ENCODE results near the gene PLXNB3.
"Not testable (repeated sequence)": the region's sequence is repeated elsewhere in the genome, so short reads cannot be mapped to it uniquely, and the experiment has no call there.

Gene PLXNB3

DNA sequence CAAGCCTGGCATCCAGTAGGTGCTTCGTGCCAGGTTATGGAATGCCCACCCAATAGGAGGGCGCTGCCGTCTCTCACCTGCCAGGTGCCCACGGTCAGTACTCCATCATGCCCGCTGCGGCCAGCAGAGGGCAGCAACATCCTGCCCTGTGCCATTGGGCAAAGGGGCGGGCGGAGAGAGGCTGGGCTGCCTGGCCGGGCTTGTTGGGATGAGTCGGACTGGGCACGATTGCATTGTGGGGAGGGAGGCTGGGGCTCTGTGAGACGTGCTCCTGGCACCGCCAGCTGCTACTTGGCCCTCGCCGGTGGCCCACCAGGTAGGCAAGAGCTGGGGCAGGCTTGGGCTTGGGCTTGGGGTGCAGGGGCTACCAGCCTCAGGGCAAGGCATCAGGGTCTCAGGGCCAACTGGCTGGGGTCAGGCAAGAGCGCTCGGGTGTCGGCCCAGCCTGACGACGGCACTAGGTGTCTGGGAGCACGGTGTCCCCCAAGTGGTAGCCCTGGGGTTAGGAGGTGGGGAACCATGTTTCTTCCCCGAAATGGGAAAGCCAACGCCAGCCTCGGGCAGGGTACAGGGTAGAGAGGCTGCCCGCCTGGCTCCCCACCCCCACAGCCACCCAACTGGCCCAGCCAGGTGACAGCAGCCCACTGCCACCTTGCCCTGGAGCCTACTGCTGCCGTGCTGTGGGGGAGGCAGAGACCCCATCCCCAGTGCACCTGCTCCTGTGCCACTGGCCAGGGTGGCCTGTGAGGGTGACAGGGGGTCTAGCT lies at the start of gene PLXNB3:
Gene PLXNB3 (plus strand): TSS at position 261 of the 767 bp plus-strand sequence. CDS start 1,287 bp downstream, outside the sequence.
- peak; percentile 69 to 86 for DNase-seq

DNA sequence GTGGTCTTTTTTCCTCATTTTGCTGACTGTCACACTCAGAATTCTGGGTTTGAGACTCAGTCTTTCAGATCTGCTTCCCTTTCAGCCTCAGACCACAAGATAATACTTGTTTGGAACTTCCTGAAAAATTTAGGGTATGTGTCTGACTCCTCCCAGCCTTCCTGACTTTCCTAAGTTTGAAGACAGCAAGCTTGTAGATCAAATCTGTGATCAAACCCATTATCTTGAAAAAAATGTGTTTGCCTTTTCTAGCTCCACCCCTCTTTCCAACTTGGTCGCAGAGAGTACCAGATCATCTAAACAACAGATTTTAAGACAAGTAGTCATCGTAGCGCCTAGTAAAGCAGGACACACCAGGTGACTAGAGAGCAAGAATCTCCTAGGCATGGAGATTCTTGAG lies 49.8 kb upstream of the PLXNB3 start:
- DNase-seq, result no peak

DNA sequence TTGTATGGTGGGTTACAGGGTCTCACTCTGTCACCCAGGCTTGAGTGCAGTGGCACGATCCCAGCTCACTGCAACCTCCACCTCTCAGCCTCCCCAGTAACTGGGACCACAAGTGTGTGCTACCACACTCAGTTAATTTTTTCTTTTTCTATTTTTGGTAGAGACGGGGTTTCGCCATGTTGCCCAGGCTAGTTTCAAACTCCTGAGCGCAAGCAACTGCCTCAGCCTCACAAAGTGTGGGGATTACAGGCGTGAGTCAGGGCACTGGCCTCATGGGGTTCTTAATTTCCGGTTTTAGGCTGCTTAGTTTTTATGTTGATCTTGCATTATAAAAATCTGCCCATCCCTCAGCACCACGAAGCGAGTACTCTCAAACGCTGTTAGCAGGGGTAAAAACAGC lies 46.6 kb upstream of the PLXNB3 start:
- DNase-seq, result no peak

DNA sequence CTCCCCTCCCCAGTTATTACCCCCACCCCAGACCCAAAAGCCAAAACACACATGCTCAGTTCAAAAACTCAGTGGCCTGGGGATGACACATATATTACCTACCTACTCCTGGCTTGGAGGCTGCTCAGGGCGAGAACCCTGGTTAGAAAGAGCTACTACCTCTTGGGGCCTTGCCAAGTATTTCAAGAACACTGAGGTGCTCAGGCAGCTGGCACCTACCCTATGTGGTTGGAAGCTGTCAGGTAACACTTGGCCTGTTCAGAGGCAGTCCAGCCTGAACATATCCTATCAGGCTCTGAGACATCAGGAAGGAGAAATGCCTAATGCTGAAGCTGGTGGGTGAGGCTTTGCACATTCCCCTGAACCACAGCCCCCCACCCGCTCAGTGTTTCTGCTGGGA lies 44.8 kb upstream of the PLXNB3 start:
- DNase-seq, result no peak

DNA sequence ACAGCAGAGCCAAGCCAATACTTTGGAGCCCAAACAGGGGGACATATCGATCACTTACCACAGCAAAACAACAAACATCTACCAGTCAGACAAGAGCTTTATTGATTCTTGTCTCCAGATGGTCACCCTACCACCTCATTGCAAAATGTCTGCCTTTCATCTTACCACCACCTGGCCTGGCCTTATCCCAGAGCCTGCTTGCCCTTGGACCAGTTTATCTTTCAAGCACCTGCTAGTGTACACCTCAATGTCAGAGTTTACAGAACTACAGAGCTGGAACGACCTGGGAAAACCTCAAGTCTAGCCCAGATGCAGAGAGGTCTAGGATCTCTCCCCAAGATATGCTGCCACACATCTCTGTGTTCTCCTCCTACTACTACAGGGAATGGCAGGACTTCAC lies 44.3 kb upstream of the PLXNB3 start:
- no peak for DNase-seq

DNA sequence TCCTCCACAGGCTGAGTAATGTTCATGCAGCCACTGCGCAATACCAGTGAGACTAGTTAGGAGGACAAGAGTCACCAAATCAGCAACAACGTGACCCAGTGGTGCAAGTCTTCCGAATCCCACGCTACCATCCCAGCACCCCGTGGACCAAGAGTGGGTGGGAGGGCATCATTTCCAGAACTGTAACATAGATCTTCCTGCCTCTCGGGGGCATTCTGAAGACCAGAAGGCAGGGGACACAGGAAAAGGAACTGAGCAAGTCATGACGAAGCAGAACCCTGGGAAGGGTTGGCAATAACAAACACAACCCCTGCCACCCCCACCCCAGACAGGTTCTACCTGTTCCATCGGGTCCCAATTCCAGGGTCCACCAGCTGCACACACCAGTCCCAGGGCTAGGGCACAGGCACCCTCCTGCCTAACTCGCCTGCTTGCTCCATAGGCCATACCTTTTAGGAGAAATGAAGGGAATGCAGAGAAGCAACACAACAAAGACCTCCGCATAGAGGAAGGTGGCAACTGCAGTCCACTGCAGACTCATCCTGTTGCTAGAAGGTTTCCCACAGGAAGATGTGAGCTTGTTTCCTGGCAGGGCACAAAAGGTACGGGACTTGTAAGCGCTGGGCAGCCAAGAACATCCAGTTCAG lies 41.2 kb upstream of the PLXNB3 start:
- DNase-seq, result no peak

DNA sequence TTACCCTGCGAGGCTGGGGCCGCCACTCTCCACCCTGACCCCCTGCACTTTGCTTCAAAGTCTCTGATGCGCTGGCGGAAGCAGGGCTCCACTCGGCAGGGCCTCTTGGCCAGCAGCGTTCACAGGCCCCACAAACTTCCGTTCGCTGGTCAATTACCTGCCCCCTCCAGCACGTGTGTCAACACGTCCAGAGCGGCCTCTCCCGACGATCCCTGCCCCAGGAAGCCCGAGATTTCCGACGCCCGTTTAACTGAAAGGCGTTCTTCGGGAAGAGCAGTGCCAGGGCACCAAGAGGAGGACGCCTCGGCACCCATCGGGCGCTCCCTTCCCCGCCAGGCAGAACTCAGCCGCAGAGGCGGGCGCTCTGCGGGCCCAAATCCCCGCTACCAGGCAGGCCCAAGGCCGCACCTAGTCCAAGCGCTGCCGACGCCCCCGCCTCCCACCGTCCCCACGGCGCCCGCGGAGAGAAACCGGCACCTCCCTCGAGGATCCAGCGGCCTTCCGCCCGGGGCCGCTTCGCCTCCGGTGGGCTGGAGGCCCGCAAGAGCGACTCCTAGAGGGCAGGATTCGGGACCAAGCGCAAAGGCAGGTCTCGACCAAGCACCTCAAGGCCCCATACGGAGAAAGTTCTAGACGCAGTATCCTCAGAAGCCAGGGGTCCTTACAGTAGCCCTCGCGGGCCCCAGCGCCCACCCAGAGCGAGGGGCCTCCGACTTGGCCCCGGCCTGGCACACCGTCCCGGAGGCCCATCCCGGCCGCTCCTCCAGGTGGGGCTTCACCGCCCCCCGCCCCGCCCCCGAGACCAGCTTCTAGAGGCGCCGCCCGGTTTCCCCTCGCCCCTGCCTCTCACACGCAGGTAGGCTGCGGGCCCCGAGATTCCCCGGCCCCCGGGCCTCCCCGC lies 40.4 kb upstream of the PLXNB3 start:
- DNase-seq, result peak in 1 of 2 experiments; percentile 62

DNA sequence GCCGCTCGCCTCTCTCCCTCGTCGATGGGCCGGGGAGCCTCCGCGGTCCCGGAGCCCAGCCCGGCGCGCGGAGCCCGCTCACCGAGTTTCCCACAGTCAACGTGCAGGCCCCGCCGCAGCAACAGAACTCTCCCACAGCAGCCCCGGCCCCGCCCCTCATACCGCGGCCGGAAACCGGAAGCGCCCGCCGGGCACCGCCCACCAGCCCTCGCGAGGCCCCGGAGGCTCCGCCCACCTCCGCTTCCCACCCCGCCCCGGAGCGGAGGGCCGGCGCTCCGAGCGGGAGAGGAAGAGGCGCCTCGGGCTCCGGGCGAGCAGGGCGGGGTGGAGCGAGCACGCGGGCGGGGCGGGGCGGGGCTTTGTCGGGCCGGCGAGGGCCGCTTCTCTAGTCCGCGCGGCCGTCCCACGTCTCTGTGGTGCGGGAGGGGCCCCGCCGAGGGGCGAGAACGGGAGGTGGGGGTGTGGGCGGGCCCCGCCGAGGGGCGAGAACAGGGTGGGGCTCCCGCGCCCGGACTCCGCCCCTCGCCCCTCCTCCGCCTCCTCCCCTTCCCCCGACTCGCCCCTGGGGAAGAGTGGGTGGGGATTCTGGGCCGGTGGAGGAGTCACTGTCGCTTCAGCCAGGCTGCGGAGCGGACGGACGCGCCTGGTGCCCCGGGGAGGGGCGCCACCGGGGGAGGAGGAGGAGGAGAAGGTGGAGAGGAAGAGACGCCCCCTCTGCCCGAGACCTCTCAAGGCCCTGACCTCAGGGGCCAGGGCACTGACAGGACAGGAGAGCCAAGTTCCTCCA lies 39.6 kb upstream of the PLXNB3 start, which contains the start of the genes ABCD1 and BCAP31:
Gene ABCD1 (plus strand): TSS at position 605 of the 787 bp plus-strand sequence. CDS start 411 bp downstream, outside the sequence.
Gene BCAP31 (minus strand): TSS at position 136 of the 787 bp plus-strand sequence. CDS start 1,143 bp downstream, outside the sequence.
- peak; percentile 72 to 95 for DNase-seq

DNA sequence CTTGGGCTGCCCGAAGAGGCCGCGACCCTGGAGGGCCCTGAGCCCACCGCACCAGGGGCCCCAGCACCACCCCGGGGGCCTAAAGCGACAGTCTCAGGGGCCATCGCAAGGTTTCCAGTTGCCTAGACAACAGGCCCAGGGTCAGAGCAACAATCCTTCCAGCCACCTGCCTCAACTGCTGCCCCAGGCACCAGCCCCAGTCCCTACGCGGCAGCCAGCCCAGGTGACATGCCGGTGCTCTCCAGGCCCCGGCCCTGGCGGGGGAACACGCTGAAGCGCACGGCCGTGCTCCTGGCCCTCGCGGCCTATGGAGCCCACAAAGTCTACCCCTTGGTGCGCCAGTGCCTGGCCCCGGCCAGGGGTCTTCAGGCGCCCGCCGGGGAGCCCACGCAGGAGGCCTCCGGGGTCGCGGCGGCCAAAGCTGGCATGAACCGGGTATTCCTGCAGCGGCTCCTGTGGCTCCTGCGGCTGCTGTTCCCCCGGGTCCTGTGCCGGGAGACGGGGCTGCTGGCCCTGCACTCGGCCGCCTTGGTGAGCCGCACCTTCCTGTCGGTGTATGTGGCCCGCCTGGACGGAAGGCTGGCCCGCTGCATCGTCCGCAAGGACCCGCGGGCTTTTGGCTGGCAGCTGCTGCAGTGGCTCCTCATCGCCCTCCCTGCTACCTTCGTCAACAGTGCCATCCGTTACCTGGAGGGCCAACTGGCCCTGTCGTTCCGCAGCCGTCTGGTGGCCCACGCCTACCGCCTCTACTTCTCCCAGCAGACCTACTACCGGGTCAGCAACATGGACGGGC lies 38.8 kb upstream of the PLXNB3 start:
- DNase-seq, result no peak

DNA sequence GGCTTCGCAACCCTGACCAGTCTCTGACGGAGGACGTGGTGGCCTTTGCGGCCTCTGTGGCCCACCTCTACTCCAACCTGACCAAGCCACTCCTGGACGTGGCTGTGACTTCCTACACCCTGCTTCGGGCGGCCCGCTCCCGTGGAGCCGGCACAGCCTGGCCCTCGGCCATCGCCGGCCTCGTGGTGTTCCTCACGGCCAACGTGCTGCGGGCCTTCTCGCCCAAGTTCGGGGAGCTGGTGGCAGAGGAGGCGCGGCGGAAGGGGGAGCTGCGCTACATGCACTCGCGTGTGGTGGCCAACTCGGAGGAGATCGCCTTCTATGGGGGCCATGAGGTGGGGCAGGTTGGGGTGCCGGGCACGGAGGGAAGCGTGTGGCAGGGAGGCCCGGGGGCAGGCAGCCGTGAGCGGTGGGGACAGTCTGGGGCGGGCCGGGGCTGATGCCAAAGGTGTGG lies 38.2 kb upstream of the PLXNB3 start:
- no peak for DNase-seq

DNA sequence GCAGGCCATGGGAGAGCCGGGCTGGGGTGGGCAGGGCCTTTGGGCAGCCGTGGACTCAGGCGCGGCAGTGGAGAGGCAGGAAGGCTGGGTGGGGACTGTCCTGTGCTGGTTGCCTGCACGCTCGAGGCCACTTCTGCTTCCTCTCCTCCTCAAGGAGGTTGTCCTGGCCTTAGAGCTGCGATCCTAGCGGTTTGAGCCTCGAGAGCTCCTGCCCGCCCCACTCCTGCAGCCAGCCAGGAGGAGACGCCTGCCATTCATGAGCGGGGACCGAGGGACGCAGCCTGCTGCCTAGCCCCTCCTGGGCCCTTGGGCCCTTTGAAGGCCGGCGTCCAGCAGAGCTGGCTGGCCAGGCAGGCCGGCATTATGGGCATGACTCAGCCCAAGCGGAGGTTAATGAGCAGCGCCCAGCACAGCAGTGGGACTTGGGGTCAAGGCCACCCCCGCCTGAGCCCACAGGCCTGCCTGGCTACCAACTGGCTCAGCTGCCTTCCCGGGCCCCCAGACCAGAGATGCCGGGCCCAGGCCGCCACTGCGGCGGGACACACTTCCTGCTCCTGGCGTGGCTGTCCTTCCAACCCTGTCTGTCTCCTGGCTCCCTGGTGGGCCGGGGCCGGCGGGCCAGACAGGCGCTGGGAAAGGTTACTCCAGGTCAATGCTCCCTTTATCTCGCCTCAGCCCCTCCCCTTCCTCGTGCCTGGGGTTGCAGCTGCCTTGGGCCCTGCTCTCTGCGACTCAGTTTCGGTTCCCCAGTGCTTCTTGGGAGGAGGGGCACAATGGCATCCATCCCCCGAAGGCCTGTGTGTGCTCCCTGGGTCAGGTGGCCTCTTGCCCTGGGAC lies 37.5 kb upstream of the PLXNB3 start:
- DNase-seq, result no peak

DNA sequence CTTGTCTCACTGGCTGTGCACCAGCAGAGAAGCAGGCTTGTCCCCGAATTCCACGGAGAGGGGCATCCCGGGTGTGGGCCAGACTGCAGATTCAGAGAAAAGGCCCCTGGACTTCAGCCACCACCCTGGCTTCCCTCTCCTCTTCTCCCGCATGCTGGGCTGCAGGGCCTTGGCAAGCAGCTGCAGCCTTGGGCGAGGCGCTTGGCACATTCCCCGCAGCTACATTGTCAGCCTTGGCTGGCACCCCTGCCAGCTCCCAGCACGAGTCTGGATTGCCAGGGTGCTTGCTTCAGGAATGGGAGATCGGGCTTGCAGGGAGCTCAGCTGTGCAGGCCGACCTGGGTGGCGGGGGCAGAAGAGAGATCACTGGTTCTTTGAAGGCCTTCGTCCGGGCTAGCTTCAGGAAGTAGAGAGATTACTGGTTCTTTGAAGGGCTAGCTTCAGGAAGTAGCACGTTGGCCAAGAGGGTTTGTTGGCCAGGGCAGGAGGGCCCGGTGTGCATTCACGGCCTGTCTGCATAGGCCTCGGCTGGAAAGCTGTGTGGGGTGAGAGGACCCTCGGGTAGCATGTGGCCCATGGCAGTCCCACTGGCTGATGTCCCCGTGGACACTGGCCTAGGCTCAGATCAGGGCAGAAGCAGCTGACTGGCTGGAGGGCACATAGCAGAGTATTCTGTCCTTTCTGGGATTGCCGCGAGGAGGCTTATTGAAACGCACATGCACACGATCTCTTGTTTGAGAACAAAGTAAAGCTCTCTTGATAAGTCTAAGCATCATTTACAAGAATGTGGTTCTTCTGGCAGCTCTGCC lies 36.7 kb upstream of the PLXNB3 start:
- no peak for DNase-seq

DNA sequence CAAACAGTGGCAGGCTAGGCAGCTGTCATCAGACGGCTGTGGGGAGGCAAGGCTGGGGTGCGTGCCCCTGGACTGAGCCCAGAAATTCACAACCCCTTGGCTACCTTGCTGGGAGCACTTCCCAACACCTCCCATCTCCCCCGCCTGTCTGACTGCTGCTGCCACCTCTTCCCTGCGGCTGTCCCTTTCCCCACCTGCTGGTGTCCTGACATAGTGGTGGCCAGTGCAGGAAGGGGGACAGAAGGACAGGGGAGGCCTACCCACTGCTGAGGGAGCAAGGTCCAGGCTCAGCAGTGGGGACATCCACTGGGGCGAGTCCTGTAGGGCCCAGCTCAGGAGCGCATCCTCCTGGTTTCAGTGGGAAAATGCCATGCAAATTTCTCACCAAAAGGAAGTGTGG lies 36.0 kb upstream of the PLXNB3 start:
- no peak for DNase-seq

DNA sequence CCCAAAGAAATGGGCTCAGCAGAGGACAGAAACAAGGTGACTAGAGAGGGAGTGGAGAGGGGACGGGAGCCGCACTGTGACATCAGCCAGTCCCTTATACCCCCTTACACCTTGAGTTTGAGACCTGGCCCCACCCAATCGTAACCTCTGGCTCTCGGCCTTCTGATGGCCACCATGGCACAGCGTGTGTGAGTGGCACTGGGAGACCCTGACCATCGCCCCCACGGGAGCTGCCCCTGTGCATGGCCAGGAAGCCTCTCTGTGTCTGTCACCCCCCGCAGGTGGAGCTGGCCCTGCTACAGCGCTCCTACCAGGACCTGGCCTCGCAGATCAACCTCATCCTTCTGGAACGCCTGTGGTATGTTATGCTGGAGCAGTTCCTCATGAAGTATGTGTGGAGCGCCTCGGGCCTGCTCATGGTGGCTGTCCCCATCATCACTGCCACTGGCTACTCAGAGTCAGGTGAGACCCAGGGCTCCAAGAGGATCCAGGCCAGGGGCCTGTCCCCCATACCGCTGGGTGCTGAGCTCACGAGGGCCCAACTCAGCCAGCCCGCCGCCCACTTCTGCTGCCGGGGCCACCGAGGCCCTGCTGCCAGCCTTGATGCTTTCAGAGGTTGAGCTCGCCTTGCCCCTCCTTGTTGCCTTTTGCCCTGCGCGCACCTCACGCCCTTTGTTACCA lies 35.0 kb upstream of the PLXNB3 start:
- no peak for DNase-seq

DNA sequence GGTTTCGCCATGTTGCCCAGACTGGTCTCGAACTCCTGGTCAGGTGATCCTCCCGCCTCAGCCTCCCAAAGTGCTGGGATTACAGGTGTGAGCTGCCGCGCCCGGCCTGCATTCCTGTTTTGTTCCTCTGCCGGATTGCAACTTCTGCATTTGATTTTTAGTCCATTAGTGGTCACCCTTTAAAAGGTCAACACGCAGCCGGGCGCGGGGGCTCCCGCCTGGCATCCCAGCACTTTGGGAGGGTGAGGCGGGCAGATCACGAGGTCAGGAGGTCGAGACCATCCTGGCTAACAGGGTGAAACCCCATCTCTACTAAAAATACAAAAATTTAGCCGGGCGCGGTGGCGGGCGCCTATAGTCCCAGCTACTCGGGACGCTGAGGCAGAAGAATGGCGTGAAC lies 33.9 kb upstream of the PLXNB3 start:
- DNase-seq, result not testable (repeated sequence)

DNA sequence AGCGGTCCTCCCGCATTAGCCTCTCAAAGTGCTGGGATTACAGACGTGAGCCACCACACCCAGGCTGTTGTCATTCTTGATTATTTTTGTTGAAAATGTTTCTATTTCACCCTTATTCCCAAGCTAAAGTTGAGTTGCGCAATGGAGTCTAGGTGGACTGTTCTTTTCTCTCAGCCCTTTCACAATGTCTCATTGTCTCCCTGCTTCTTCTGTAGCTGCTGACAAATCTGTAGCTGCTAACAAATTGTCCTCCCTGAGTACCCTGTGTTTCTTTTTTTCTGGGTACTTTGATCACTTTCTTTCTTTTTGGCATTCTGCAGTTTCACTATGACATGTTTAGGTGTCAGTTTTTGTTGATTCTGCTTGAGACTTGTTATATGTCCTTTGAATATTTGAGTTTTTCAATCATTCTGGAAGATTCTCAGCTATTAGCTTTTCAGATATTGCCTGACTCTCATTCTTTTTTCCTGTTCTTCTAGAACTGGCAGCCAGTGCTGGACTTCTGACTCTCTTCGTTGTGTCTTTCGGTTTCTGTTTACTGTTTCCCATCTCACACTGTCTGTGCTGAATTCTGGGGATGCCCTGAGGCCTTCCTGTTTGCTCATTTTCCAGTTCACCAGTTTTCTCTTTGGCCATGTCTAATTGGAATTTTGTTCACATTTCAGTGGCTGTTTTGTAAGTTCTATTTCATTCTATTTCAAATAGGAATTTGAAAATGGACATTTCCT lies 32.8 kb upstream of the PLXNB3 start:
- no peak for DNase-seq

DNA sequence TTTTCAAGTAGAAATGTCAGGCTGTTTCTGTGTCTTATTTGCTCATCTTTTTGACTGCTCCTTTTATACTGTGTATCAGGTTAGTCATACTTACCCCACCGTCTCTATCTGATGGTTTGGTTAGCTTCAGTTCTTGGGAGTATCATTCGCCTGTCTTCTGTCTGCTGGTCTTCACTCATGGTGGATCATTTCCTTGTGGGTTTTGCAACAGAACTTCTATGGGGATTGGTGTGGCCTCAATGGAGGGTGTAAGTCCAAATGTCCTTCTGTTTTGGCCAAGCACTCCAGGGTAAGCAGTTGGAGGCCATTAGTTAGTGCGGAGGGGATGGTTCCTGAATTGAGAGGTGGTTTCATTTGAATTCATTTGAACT lies 32.2 kb upstream of the PLXNB3 start:
- DNase-seq, result no peak

DNA sequence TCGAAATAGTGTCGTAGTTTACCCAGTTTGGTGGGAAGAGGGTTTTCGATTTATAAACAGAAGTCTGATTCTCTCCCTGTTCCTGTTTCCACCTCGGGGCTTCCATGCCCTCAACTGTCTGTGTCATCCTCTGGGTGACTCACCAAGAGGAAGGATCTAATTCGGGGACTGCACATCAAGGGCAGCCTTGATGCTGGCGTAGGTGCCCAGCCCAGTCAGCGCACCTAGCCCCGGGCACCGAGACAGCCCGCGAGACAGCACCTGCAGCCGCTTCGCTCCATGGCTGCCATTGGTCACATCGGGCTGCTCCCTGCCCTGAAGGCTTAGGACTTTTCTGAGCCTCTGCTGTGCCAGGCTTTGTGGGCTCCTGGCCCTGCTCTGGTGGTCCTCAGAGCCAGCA lies 31.6 kb upstream of the PLXNB3 start:
- DNase-seq, result no peak
